ENCODE measurements around the gene ADH1C.
"Not testable (repeated sequence)": the region's sequence is repeated elsewhere in the genome, so short reads cannot be mapped to it uniquely, and the experiment has no call there.

Gene ADH1C

DNA sequence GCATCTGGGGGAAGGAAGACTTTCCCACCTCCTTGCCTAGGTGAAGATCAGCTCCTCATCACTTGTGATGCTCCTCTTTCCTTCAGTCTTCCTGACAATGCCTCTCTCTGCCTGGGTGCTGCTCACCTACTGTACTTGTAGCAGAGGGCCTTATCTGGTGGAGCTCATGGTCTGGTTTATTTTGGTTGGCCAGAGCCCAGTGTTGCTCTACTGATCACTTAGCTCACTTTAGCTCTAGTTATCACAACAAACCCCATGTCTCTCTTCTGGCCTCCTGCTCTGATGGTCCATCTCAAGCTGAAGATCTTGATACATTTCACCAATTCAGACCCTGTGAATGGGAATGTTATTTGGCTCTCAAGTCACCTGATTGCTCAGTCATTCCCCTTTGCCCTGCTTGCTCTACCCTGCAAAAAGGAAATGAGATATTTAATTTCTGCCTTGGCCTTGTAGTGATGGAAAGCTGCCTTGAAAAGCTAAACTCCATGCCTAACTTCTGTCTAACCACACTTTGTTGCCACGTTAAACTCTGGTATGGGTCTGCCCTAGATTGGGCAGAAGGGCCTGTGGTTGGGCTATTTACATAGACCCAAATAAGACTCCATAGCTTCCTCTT is 30.3 kb upstream of the ADH1C start:
- Histone ChIP-seq H4K20me1 (no peaks in the 10 kb centered on the region), H3K27ac (no peak overlapping the region), H3K4me1 (peaks cover 0 to 8% (median 6%) of the 10 kb centered on the region in 10 experiments; a peak in 14 of 20 replicates), H3K36me3 (no peaks in the 10 kb centered on the region), H3K9ac (no peak overlapping the region), H3K4me2 (no peak overlapping the region), H3K27me3 (no peaks in the 10 kb centered on the region), H3K9me3 (replicated peaks in 1 of 11) (peaks cover 0 to 12% (median 6%) of the 10 kb centered on the region in 11 experiments; a peak in 5 of 22 replicates), H3K4me3 (no peak overlapping the region)
- TF ChIP-seq Cebpa-rat (IDR thresholded peaks at IDR 0.05): no peak

DNA sequence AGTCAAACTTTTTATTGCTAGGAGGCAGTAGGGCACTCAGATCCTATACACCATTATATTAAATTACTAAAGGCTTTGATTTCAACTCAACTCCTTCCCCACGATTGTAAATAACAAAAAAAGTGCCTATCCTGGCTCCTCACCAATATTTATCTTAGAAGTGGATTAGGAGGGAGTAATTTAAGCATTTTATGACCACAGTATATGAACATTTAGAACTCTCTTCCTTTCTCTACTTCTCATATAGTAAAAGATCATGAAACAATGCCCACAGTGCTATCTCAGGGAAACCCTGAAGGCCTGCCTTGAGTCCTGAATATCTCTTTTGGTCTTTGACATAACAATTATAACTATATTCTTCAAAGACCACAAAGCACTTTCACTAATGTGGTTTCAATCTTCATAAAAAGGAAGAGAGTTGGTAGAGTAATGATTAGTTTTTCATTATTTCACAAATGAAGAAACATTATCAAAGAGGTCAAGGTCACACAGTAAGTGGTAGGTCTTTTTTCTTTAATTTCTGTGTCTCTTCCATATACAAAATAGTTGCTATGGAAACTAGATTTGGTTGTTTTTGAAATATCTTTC is 29.1 kb upstream of the ADH1C start:
- peaks cover 0 to 12% (median 6%) of the 10 kb centered on the region in 11 experiments; a peak in 5 of 22 replicates for H3K9me3 ChIP-seq (replicated peaks in 1 of 11)
- peaks cover 0 to 8% (median 6%) of the 10 kb centered on the region in 10 experiments; a peak in 14 of 20 replicates for H3K4me1 ChIP-seq
- TF ChIP-seq Cebpa-rat (IDR thresholded peaks at IDR 0.05): no peak
- H3K27me3 ChIP-seq: no peaks in the 10 kb centered on the region
- no peaks in the 10 kb centered on the region for H4K20me1 ChIP-seq
- no peak overlapping the region for H3K9ac ChIP-seq
- H3K4me3 ChIP-seq: no peak overlapping the region
- H3K4me2 ChIP-seq: no peak overlapping the region
- H3K27ac ChIP-seq: no peak overlapping the region
- H3K36me3 ChIP-seq: no peaks in the 10 kb centered on the region

DNA sequence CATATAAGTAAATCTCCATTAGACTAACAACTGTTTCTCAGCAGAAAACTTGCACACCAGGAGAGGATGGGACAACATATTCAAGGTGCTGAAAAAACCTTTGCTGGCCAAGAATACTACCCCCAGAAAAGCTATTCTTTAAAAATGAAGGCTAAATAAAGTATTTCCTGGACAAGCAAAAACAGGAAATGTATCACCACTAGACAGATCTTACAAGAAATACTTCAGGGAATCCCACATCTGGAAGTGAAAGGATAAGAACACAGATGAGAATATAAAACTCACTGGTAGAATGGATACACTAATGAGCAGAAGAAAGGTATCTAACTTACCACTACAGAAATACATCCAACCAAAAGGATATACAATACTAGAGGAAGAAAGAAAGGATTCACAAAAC is 27.0 kb upstream of the ADH1C start:
- Histone ChIP-seq H3K9me3 (replicated peaks in 1 of 11) (peaks cover 0 to 19% (median 6%) of the 10 kb centered on the region in 11 experiments; a peak in 9 of 22 replicates), H3K27me3 (no peaks in the 10 kb centered on the region), H3K4me3 (no peak overlapping the region), H3K36me3 (no peaks in the 10 kb centered on the region), H3K4me2 (peak overlapping the region in 8 of 11 experiments; percentile 3 to 40 (median 22); a peak in 6 of 22 replicates), H3K4me1 (peaks cover 0 to 8% (median 6%) of the 10 kb centered on the region in 10 experiments; a peak in 14 of 20 replicates), H3K9ac (no peak overlapping the region), H4K20me1 (no peaks in the 10 kb centered on the region), H3K27ac (no peak overlapping the region)
- TF ChIP-seq Cebpa-rat (IDR thresholded peaks at IDR 0.05): no peak

DNA sequence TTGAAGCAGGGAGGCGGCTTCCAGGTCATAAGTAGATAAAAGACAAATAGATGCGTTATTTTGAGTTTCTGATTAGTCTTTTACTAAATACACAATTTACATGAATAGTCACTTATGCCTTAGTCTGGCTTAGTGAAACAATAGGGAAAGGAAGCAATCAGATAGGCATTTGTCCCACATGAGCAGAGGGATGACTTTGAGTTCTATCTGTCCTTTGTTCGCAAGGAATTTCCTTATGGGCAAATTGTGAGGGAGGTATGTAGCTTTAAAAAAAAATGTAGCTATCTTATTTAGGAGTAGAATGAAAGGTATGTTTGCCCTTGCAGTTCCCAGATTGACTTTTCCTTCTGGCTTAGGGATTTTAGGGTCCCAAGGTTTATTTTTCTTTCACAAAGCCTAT is 26.3 kb upstream of the ADH1C start:
- Histone ChIP-seq H3K9ac (no peak overlapping the region), H4K20me1 (no peaks in the 10 kb centered on the region), H3K4me1 (peaks cover 0 to 8% (median 6%) of the 10 kb centered on the region in 10 experiments; a peak in 14 of 20 replicates), H3K9me3 (replicated peaks in 1 of 11) (peaks cover 0 to 19% (median 6%) of the 10 kb centered on the region in 11 experiments; a peak in 10 of 22 replicates), H3K4me2 (no peak overlapping the region; a peak in 1 of 22 replicates), H3K27ac (no peak overlapping the region), H3K36me3 (no peaks in the 10 kb centered on the region), H3K27me3 (no peaks in the 10 kb centered on the region), H3K4me3 (no peak overlapping the region)
- TF ChIP-seq Cebpa-rat (IDR thresholded peaks at IDR 0.05): no peak

DNA sequence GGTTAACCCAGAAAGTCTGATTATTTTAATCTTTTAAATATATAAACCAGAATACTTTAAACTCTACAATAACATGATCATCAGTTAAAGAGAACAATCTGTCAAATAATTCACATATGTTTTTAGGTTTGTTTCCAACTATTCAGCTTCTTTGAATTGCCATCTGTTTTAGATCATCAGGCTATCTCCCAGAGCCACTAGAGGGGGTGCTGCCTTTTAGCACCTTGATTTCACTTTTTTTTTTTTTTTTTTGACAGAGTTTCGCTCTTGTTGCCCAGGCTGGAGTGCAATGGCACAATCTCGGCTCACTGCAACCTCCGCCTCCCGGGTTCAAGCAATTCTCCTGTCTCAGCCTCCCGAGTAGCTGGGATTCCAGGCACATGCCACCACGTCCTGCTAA is 24.8 kb upstream of the ADH1C start:
- H3K4me2 ChIP-seq, H3K9ac ChIP-seq, H3K36me3 ChIP-seq, H3K27ac ChIP-seq, H3K27me3 ChIP-seq, H4K20me1 ChIP-seq, H3K4me3 ChIP-seq, H3K4me1 ChIP-seq: not testable (repeated sequence)
- H3K9me3 ChIP-seq (replicated peaks in 1 of 11): peaks cover 4 to 25% (median 12%) of the 10 kb centered on the region in 11 experiments

DNA sequence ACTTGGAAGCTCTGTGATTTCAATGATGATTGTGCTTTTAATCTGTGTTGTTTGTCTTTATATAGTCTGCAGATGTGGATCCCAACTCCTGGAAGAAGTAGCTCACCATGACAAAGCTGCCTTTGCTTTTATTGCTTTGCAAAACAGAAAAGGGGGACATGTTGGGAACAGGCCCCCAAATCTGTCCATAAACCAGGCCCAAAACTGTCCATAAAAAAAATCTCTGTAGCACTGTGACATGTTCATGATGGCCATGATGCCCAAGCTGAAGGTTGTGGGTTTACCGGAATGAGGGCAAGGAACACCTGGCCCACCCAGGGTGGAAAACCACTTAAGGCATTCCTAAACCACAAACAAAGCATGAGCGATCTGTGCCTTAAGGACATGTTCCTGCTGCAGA is 19.9 kb upstream of the ADH1C start:
- not testable (repeated sequence) for H3K4me1 ChIP-seq, H3K9ac ChIP-seq, H3K27me3 ChIP-seq, H3K27ac ChIP-seq, H4K20me1 ChIP-seq, H3K36me3 ChIP-seq, H3K4me2 ChIP-seq, H3K4me3 ChIP-seq
- peaks cover 7 to 19% (median 15%) of the 10 kb centered on the region in 11 experiments; a peak in 21 of 22 replicates for H3K9me3 ChIP-seq (replicated peaks in 1 of 11)

DNA sequence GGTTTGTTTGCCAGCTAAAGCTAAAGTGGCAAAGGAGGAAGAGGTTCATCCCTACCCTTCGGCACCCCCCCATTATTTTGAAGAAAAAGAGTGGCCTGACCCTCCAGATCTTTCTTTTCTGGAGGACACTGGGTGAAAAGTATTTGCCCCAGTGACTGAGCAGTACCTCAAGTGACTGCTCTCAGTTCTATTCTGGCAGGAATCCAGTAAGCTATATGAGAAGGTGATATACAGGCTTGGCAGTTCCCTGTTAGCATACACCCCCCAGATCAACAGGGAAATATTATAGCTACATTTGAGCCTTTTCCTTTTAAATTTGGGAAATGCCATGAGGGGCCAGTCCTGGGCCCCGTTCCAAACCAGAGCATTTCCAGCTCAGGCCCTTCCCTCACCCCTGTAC is 15.3 kb upstream of the ADH1C start:
- not testable (repeated sequence) for H3K27me3 ChIP-seq, H3K4me3 ChIP-seq, H4K20me1 ChIP-seq, H3K36me3 ChIP-seq, H3K27ac ChIP-seq, H3K4me1 ChIP-seq, H3K9ac ChIP-seq, H3K4me2 ChIP-seq
- H3K9me3 ChIP-seq (replicated peaks in 1 of 11): peaks cover 7 to 27% (median 15%) of the 10 kb centered on the region in 11 experiments; a peak in 21 of 22 replicates

DNA sequence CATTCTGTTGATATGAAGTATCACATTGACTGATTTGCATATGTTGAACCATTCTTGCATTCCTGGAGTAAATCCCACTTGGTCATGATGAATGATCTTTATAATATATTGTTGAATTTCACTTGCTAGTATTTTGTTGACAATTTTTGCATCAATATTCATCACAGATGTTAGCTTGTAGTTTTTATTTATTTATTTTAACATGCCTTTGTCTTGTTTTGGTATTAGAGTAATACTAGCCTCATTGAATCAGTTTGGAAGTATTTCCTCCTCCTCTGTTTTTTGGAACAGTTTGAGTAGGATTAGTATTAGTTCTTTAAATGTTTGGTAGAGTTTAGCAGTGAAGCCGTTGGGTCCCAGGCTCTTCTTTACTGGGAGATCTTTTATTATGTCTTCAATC is 13.9 kb upstream of the ADH1C start:
- Histone ChIP-seq H3K4me1 (no peaks in the 10 kb centered on the region), H3K27ac (no peak overlapping the region), H3K4me2 (no peak overlapping the region), H3K9ac (no peak overlapping the region), H3K4me3 (no peak overlapping the region), H4K20me1 (no peaks in the 10 kb centered on the region), H3K27me3 (no peaks in the 10 kb centered on the region), H3K9me3 (replicated peaks in 1 of 11) (peaks cover 0 to 13% (median 2%) of the 10 kb centered on the region in 11 experiments; a peak in 9 of 22 replicates), H3K36me3 (no peaks in the 10 kb centered on the region)
- TF ChIP-seq Cebpa-rat (IDR thresholded peaks at IDR 0.05): no peak

DNA sequence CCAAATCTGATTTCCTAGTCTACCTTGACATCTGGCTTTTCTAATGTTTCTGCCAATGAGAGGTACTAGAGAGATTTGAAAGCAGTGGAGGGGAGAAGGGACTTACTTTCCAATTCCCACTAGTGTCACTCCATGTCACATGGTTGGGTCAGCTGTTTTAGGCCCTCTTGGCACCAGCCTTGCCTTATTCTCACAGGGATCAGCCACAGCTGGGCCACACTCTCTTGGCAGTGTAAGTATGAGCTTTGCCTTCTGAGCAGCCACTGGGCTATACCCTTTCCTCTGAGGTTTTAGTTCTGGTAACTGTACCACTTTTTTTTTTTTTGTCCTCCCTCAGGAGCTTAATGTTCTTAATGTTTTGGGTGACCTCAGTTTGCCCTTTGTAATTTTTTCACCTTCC is 10.2 kb upstream of the ADH1C start:
- no peak for TF ChIP-seq Cebpa-rat (IDR thresholded peaks at IDR 0.05)
- H3K4me3 ChIP-seq: no peak overlapping the region
- H3K27ac ChIP-seq: no peak overlapping the region
- no peaks in the 10 kb centered on the region for H4K20me1 ChIP-seq
- H3K36me3 ChIP-seq: no peaks in the 10 kb centered on the region
- H3K4me1 ChIP-seq: no peaks in the 10 kb centered on the region
- no peak overlapping the region for H3K9ac ChIP-seq
- H3K27me3 ChIP-seq: no peaks in the 10 kb centered on the region
- peaks cover 8 to 22% (median 10%) of the 10 kb centered on the region in 11 experiments; a peak in 20 of 22 replicates for H3K9me3 ChIP-seq (replicated peaks in 1 of 11)
- H3K4me2 ChIP-seq: no peak overlapping the region

DNA sequence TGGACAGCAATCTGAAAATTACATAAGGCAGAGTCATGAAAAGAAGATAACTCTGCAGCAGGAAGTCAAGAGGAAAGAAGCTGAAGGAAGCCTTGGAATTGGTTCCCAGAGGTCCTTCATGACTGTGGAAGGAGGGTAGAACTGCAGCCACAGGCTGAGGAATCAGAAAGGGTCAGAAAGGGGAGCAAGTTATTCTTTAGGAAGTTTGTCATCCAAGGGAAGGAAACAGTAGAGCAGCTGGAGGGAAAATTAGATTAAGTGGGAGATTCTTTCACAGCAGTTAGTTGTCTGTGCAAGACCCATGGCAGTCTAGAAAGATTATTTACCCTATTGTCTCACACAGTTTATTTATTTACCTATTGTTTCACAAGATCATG is 9.3 kb upstream of the ADH1C start:
- H3K4me2 ChIP-seq: no peak overlapping the region
- no peaks in the 10 kb centered on the region for H4K20me1 ChIP-seq
- no peaks in the 10 kb centered on the region for H3K36me3 ChIP-seq
- no peaks in the 10 kb centered on the region for H3K27me3 ChIP-seq
- H3K9ac ChIP-seq: no peak overlapping the region
- H3K4me3 ChIP-seq: no peak overlapping the region
- TF ChIP-seq Cebpa-rat (IDR thresholded peaks at IDR 0.05): no peak
- H3K9me3 ChIP-seq (replicated peaks in 1 of 11): peaks cover 8 to 22% (median 10%) of the 10 kb centered on the region in 11 experiments; a peak in 20 of 22 replicates
- no peak overlapping the region for H3K27ac ChIP-seq
- no peaks in the 10 kb centered on the region for H3K4me1 ChIP-seq
